Smooth muscle cell (in vitro differentiated cells): ENCODE results near the gene TFEB. TPM values are rescaled to one million over a fixed set of nuclear protein-coding genes. Genes with fewer than 3 reads are reported as not detected.

Source experiments
- DNase-seq: peaks from one replicate; lab custom pipeline; 2025; ENCODE audit not compliant: unreplicated experiment; lab: John Stamatoyannopoulos, UW
- H2AFZ ChIP-seq: fragments of 200-600 bp; sonication (generic); 2 replicates; pipeline ENCODE4 v1.6.0; 2016; ENCODE audit warnings: antibody characterized with exemption, low read depth, mild to moderate bottlenecking
- H3F3A ChIP-seq: fragments of 200-600 bp; sonication (generic); 2 replicates; pipeline ENCODE4 v1.6.0; 2017; ENCODE audit warnings: antibody characterized with exemption, low read depth
- H3K27ac ChIP-seq: fragments of 200-600 bp; sonication (generic); 2 replicates; pipeline ENCODE4 v1.5.1; 2016; ENCODE audit warnings: low read depth, mild to moderate bottlenecking
- H3K27me3 ChIP-seq: fragments of 200-600 bp; sonication (generic); 2 replicates; pipeline ENCODE4 v1.6.1; 2016; ENCODE audit warnings: low read depth, mild to moderate bottlenecking
- H3K36me3 ChIP-seq: fragments of 200-600 bp; sonication (generic); 2 replicates; pipeline ENCODE4 v1.5.1; 2016; ENCODE audit warnings: low read depth
- H3K4me1 ChIP-seq: fragments of 200-600 bp; sonication (generic); 2 replicates; pipeline ENCODE4 v1.5.1; 2016; ENCODE audit warnings: low read depth
- H3K4me2 ChIP-seq: fragments of 200-600 bp; sonication (generic); 2 replicates; pipeline ENCODE4 v1.6.0; 2016; ENCODE audit warnings: mild to moderate bottlenecking
- H3K4me3 ChIP-seq: fragments of 200-600 bp; sonication (generic); 2 replicates; pipeline ENCODE4 v1.5.1; 2016; ENCODE audit warnings: mild to moderate bottlenecking
- H3K79me2 ChIP-seq: fragments of 200-600 bp; sonication (generic); 2 replicates; pipeline ENCODE4 v1.6.0; 2016; ENCODE audit warnings: low read depth, mild to moderate bottlenecking
- H3K9ac ChIP-seq: fragments of 200-600 bp; sonication (generic); 2 replicates; pipeline ENCODE4 v1.6.0; 2016; ENCODE audit warnings: low read depth
- H3K9me3 ChIP-seq: fragments of 200-600 bp; sonication (generic); replicated peaks from 2 replicates; pipeline ENCODE4 v1.5.1; 2016; ENCODE audit warnings: low read depth
- H4K20me1 ChIP-seq: fragments of 200-600 bp; sonication (generic); 2 replicates; pipeline ENCODE4 v1.6.0; 2016; ENCODE audit warnings: low read depth
- WGBS: methylation state at CpG from one replicate; pipeline ENCODE4 v1.1.7; 2016; ENCODE audit warnings: low lambda C conversion rate; 5-methylcytosine and 5-hydroxymethylcytosine counted together
- polyA plus RNA-seq: library from polyadenylated mRNA; unstranded; fragments of >200 nt; fragmentation: Nextera tagmentation; extraction: Ambion mirVana; gene quantifications from 2 replicates; pipeline ENCODE4 v1.2.1, GENCODE V29; 2016
- total RNA-seq: library from RNA; depleted of rRNA; stranded (reverse); fragments of >200 nt; gene quantifications from 2 replicates; pipeline ENCODE4 v1.2.3, GENCODE V29; 2014
- TF ChIP-seq, protein P1 (sequence below): fragments of 200-600 bp; sonication (generic); IDR thresholded peaks from 2 replicates; pipeline ENCODE4 v1.5.1; 2017; ENCODE audit warnings: borderline replicate concordance, mild to moderate bottlenecking, antibody characterized with exemption; ENCODE audit not compliant: insufficient read depth, poor library complexity, severe bottlenecking

The TFEB gene
- total and polyA plus RNA-seq, 2 experiments from 2014 or later = 15.3 to 15.7 TPM

DNA sequence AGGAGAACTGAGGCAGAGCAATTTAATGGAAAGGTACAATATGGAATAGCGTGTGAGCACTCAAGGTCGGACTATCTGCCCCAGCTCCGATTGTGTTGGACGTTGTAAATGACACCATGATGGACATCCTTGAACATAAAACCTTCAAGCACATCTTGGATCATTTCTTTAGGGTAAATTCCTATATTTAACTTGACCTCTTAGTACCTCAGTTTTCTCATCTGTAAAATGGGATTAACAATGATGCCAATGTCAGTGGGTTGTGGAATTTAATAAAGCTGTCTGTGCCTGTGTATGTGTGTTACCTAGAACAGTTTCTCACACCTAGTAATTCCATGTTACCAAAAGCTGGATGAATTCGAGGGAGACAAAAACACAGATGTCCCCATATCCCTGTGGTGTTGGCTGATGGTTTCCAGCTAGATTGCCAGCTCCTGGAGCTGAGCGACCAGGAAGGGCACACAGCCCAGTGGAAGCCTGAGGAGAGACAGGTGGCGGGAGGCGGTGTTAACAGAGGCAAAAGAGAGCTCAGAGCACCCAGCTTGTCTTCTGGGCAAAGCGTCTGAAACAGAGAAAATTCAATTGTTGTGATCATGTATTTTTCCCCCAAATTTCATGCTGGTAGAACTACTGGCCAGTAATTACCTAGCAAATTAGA is 64.6 kb downstream of the TFEB start:
- no peak for DNase-seq
- Histone ChIP-seq H2AFZ (no peak overlapping the region), H4K20me1 (no peaks in the 10 kb centered on the region), H3K4me1 (no peaks in the 10 kb centered on the region), H3K27ac (no peak overlapping the region), H3K4me3 (no peak overlapping the region), H3K79me2 (no peaks in the 10 kb centered on the region), H3K27me3 (peaks cover 11% of the 10 kb centered on the region), H3K4me2 (no peak overlapping the region), H3K9ac (no peak overlapping the region), H3K36me3 (no peaks in the 10 kb centered on the region), H3F3A (no peaks in the 10 kb centered on the region), H3K9me3 (no peaks in the 10 kb centered on the region)
- 89% methylated on average over 9 of the region's 9 CpGs for WGBS
- TF ChIP-seq, protein P1, sequence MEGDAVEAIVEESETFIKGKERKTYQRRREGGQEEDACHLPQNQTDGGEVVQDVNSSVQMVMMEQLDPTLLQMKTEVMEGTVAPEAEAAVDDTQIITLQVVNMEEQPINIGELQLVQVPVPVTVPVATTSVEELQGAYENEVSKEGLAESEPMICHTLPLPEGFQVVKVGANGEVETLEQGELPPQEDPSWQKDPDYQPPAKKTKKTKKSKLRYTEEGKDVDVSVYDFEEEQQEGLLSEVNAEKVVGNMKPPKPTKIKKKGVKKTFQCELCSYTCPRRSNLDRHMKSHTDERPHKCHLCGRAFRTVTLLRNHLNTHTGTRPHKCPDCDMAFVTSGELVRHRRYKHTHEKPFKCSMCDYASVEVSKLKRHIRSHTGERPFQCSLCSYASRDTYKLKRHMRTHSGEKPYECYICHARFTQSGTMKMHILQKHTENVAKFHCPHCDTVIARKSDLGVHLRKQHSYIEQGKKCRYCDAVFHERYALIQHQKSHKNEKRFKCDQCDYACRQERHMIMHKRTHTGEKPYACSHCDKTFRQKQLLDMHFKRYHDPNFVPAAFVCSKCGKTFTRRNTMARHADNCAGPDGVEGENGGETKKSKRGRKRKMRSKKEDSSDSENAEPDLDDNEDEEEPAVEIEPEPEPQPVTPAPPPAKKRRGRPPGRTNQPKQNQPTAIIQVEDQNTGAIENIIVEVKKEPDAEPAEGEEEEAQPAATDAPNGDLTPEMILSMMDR = no peak

DNA sequence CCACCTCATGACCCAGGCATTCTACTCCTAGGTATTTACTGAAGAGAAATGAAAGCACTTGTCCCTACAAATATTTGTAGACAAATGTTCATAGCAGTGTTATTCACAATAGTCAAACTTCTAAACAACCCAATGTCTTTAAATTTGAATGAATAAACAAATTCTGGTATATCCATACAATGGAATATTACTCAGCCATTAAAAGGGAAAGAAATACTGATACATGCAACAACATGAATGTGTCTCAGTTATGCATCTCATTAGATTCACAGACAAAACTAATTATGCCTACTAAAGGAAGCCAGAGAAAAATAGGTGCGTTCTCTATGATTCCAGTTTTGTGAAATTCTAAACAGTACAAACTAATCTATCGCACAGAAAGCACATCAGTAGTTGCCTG is 66.4 kb downstream of the TFEB start:
- 97% methylated on average over 2 of the region's 2 CpGs for WGBS

DNA sequence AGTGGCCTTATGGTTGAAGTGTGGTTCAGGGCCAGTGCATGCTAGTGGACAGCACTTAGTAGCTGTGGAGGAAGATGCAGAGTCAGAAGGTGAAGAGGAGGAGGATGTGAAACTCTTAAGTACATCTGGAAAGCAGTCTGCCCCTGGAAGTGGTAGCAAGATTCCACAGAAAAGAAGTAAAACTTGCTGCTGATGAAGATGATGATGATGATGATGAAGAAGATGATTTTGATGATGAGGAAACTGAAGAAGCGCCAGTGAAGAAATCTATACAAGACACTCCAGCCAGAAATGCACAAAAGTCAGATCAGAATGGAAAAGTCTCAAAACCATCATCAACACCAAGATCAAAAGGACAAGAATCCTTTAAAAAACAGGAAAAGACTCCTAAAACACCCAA is 68.2 kb downstream of the TFEB start:
- Histone ChIP-seq H2AFZ (no peak overlapping the region), H3F3A (no peaks in the 10 kb centered on the region), H4K20me1 (no peaks in the 10 kb centered on the region), H3K79me2 (no peaks in the 10 kb centered on the region), H3K36me3 (no peaks in the 10 kb centered on the region), H3K9ac (no peak overlapping the region), H3K4me2 (no peak overlapping the region), H3K4me1 (peaks cover 4% of the 10 kb centered on the region), H3K27me3 (peaks cover 11% of the 10 kb centered on the region), H3K27ac (no peak overlapping the region), H3K9me3 (no peaks in the 10 kb centered on the region), H3K4me3 (no peak overlapping the region)
- no peak for DNase-seq
- TF ChIP-seq, protein P1 = no peak
- WGBS = 87% methylated on average over 1 of the region's 1 CpG

More for the DNA sequence above, 66.4 kb downstream of the TFEB start:
- DNase-seq = no peak
- H3K27me3 ChIP-seq = peaks cover 11% of the 10 kb centered on the region
- no peak overlapping the region for H3K9ac ChIP-seq
- no peak overlapping the region for H3K27ac ChIP-seq
- peaks cover 1% of the 10 kb centered on the region for H3K4me1 ChIP-seq
- no peaks in the 10 kb centered on the region for H4K20me1 ChIP-seq
- TF ChIP-seq, protein P1 = no peak
- H3K4me3 ChIP-seq = no peak overlapping the region
- no peak overlapping the region for H3K4me2 ChIP-seq
- H3F3A ChIP-seq = no peaks in the 10 kb centered on the region
- H2AFZ ChIP-seq = no peak overlapping the region
- no peaks in the 10 kb centered on the region for H3K36me3 ChIP-seq
- no peaks in the 10 kb centered on the region for H3K79me2 ChIP-seq
- no peaks in the 10 kb centered on the region for H3K9me3 ChIP-seq

DNA sequence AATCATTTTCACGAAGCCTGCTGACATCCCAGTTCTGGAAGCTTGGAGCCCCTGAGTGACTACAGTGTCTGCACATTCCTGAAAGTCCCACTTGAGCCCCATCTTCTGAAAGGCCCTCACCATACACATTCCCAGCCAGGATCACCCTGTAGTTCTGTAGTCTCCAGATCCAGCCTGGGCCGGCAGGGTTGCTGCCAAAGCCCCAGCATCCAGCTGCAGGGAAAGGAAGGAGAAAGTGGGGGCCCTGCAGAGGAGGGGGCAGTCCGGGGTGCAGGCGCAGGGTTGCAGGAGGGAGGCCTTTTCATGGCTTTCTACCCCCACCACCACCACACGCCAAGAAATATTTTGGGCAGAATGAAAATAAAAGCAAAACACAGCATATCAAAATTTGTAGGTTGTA is 71.1 kb downstream of the TFEB start:
- H3K9ac ChIP-seq = no peak overlapping the region
- no peak for DNase-seq
- 91% methylated on average over 5 of the region's 5 CpGs for WGBS

More for the DNA sequence above, 71.1 kb downstream of the TFEB start:
- Histone ChIP-seq H3F3A (no peaks in the 10 kb centered on the region), H3K27me3 (peaks cover 11% of the 10 kb centered on the region), H3K4me2 (no peak overlapping the region), H3K36me3 (no peaks in the 10 kb centered on the region), H3K9me3 (no peaks in the 10 kb centered on the region), H3K79me2 (no peaks in the 10 kb centered on the region), H3K4me1 (peaks cover 4% of the 10 kb centered on the region), H2AFZ (no peak overlapping the region), H3K27ac (no peak overlapping the region), H3K4me3 (no peak overlapping the region), H4K20me1 (no peaks in the 10 kb centered on the region)
- TF ChIP-seq, protein P1 = no peak
